CMK (cell line): Measurements from ENCODE around the gene EFR3B.
"Not testable (repeated sequence)": the region's sequence is repeated elsewhere in the genome, so short reads cannot be mapped to it uniquely, and the experiment has no call there.

Source experiments
- DNase-seq: peaks from one replicate; pipeline ENCODE4 v3.0.0-alpha.2; 2010; ENCODE audit warnings: low read depth

EFR3B gene

GRCh38 chr2:25041928-25042320 is at the start of gene EFR3B:
EFR3B (plus strand) TSS chr2:25042076; CDS start chr2:25042313, 237 bp downstream.
- DNase-seq, result peak; percentile 72

GRCh38 chr2:24993406-24994145 is 48.3 kb upstream of the EFR3B start:
- DNase-seq, result no peak

- DNase-seq, result no peak
Observed at GRCh38 chr2:24994146-24994724, 47.6 kb upstream of the EFR3B start.

- DNase-seq, result not testable (repeated sequence)
Observed at GRCh38 chr2:24999097-24999496, 42.8 kb upstream of the EFR3B start.

GRCh38 chr2:25000036-25000435 is 41.8 kb upstream of the EFR3B start:
- DNase-seq, result no peak

GRCh38 chr2:25000503-25001324 is 41.2 kb upstream of the EFR3B start:
- DNase-seq, result no peak

GRCh38 chr2:25001325-25001637 is 40.6 kb upstream of the EFR3B start:
- no peak for DNase-seq

- no peak for DNase-seq
Observed at GRCh38 chr2:25002066-25002465, 39.8 kb upstream of the EFR3B start.

- DNase-seq, result no peak
Observed at GRCh38 chr2:25009954-25010353, 31.9 kb upstream of the EFR3B start.

- not testable (repeated sequence) for DNase-seq
Observed at GRCh38 chr2:25011342-25011741, 30.5 kb upstream of the EFR3B start.

- no peak for DNase-seq
Observed at GRCh38 chr2:25014631-25015030, 27.2 kb upstream of the EFR3B start.

GRCh38 chr2:25018681-25019080 is 23.2 kb upstream of the EFR3B start:
- no peak for DNase-seq

- DNase-seq, result no peak
Observed at GRCh38 chr2:25021791-25022362, 20.0 kb upstream of the EFR3B start.

GRCh38 chr2:25023333-25023732 is 18.5 kb upstream of the EFR3B start:
- DNase-seq, result no peak

- DNase-seq, result no peak
Observed at GRCh38 chr2:25025229-25026007, 16.5 kb upstream of the EFR3B start.

GRCh38 chr2:25026008-25026530 is 15.8 kb upstream of the EFR3B start:
- DNase-seq, result no peak

GRCh38 chr2:25029183-25029554 is 12.7 kb upstream of the EFR3B start:
- no peak for DNase-seq

GRCh38 chr2:25030702-25031101 is 11.2 kb upstream of the EFR3B start:
- no peak for DNase-seq

GRCh38 chr2:25032094-25032493 is 9.8 kb upstream of the EFR3B start:
- no peak for DNase-seq

GRCh38 chr2:25032901-25033300 is 9.0 kb upstream of the EFR3B start:
- DNase-seq, result no peak

GRCh38 chr2:25034081-25034480 is 7.8 kb upstream of the EFR3B start:
- no peak for DNase-seq
